H1 (cell line): ENCODE data around the gene ANKS1B. TPM values are rescaled to one million over a fixed set of nuclear protein-coding genes. Genes with fewer than 3 reads are reported as not detected.

Experiments
- CTCF ChIA-PET: fragments of 300-600 bp; sonication (Branson Sonifier 250); formaldehyde crosslinking; loops from one replicate; lab custom pipeline; 2021; ENCODE audit not compliant: partially characterized antibody; lab: Charles Lee
- POLR2A ChIA-PET: fragments of 300-600 bp; sonication (Branson Sonifier 250); formaldehyde crosslinking; loops from one replicate; lab custom pipeline; 2021; ENCODE audit warnings: inconsistent platforms; ENCODE audit not compliant: partially characterized antibody; lab: Charles Lee
- DNase-seq, 2 experiments: peaks; one replicate each; pipeline versions ENCODE4 v3.0.0 to v3.0.0-alpha.2; 2010 to 2022; ENCODE audit warnings: low spot score in 2 of 2, low read depth in 1 of 2, mixed read lengths in 1 of 2
- FAIRE-seq: peaks from 2 replicates; lab custom pipeline; 2011; peaks lifted over from hg19 to GRCh38; lab: Jason Lieb, UNC
- H2AFZ ChIP-seq: 2 replicates; pipeline ENCODE4 v1.8.1; 2012; ENCODE audit warnings: low read length, inconsistent platforms
- H2AK5ac ChIP-seq: 2 replicates; pipeline ENCODE4 v1.6.1; 2013; ENCODE audit warnings: low read depth, low read length
- H2BK120ac ChIP-seq: replicated peaks from 2 replicates; pipeline ENCODE3; 2013; ENCODE audit warnings: low read depth, low read length, inconsistent platforms
- H2BK12ac ChIP-seq: 2 replicates; pipeline ENCODE4 v1.6.1; 2013; ENCODE audit warnings: low read depth, low read length
- H2BK15ac ChIP-seq: 2 replicates; pipeline ENCODE4 v1.6.1; 2013; ENCODE audit warnings: low read length
- H2BK20ac ChIP-seq: 2 replicates; pipeline ENCODE4 v1.6.1; 2013; ENCODE audit warnings: low read length
- H2BK5ac ChIP-seq: 2 replicates; pipeline ENCODE4 v1.6.1; 2013; ENCODE audit warnings: low read depth, low read length
- H3K14ac ChIP-seq: 2 replicates; pipeline ENCODE4 v1.6.1; 2013; ENCODE audit warnings: inconsistent platforms; ENCODE audit not compliant: insufficient read length
- H3K18ac ChIP-seq: 2 replicates; pipeline ENCODE4 v1.6.1; 2013; ENCODE audit warnings: low read length; ENCODE audit errors: extremely low read depth
- H3K23ac ChIP-seq: 2 replicates; pipeline ENCODE4 v1.6.1; 2013; ENCODE audit warnings: inconsistent platforms; ENCODE audit not compliant: insufficient read length
- H3K23me2 ChIP-seq: 2 replicates; pipeline ENCODE4 v1.6.1; 2013; ENCODE audit warnings: low read depth, low read length
- H3K27ac ChIP-seq: 2 replicates; pipeline ENCODE4 v1.6.1; 2011; ENCODE audit warnings: low read depth, low read length, inconsistent platforms
- H3K27me3 ChIP-seq, 4 experiments: replicated peaks in 1 of 4; 1 replicate in 1 of 4; 2 replicates in 3 of 4; pipeline versions ENCODE4 v1.6.1 to v1.8.1; 2011 to 2013; ENCODE audit warnings: low read length in 3 of 4, mild to moderate bottlenecking in 3 of 4, inconsistent platforms in 2 of 4, mixed read lengths in 2 of 4, moderate library complexity in 1 of 4; ENCODE audit not compliant: control insufficient read depth in 3 of 4, insufficient read depth in 3 of 4; ENCODE audit errors: extremely low read depth in 1 of 4
- H3K36me3 ChIP-seq, 4 experiments: 2 replicates each; pipeline versions ENCODE4 v1.6.1 to v1.8.1; 2011 to 2013; ENCODE audit warnings: mild to moderate bottlenecking in 4 of 4, low read length in 3 of 4, moderate library complexity in 2 of 4, control low read depth in 1 of 4, inconsistent platforms in 1 of 4; ENCODE audit not compliant: insufficient read depth in 4 of 4, control insufficient read depth in 2 of 4
- H3K4ac ChIP-seq: replicated peaks from 2 replicates; pipeline ENCODE3; 2013; ENCODE audit warnings: low read length, low read depth, mixed read lengths, inconsistent platforms; ENCODE audit not compliant: insufficient read length
- H3K4me1 ChIP-seq, 4 experiments: replicated peaks in 1 of 4; 1 replicate in 1 of 4; 2 replicates in 3 of 4; pipeline versions ENCODE4 v1.6.1 to v1.8.1; 2011 to 2013; ENCODE audit warnings: low read length in 3 of 4, inconsistent platforms in 2 of 4, mixed read lengths in 1 of 4; ENCODE audit not compliant: insufficient read depth in 4 of 4, control insufficient read depth in 3 of 4
- H3K4me2 ChIP-seq, 2 experiments: 2 replicates each; pipeline versions ENCODE4 v1.6.1 to v1.8.1; 2011 to 2013; ENCODE audit warnings: low read depth in 2 of 2, low read length in 2 of 2, control low read depth in 1 of 2, inconsistent platforms in 1 of 2, mild to moderate bottlenecking in 1 of 2; ENCODE audit not compliant: insufficient read depth in 1 of 2
- H3K4me3 ChIP-seq, 4 experiments: fragments of 200-600, 300-600 bp in 1 of 4; sonication (generic), shearing (Covaris generic), sonication (Bioruptor Twin) in 1 of 4; 2 replicates each; pipeline versions ENCODE4 v1.5.1 to v1.8.1; 2011 to 2016; ENCODE audit warnings: low read length in 4 of 4, low read depth in 3 of 4, control low read depth in 2 of 4, inconsistent platforms in 2 of 4, mild to moderate bottlenecking in 2 of 4, mixed read lengths in 1 of 4, moderate library complexity in 1 of 4; ENCODE audit not compliant: insufficient read depth in 2 of 4; ENCODE audit errors: extremely low read depth in 1 of 4
- H3K56ac ChIP-seq: replicated peaks from 2 replicates; pipeline ENCODE3; 2013; ENCODE audit warnings: low read depth, mild to moderate bottlenecking, mixed read lengths, low read length, inconsistent platforms; ENCODE audit not compliant: insufficient read length
- H3K79me1 ChIP-seq: 2 replicates; pipeline ENCODE4 v1.6.1; 2013; ENCODE audit warnings: low read depth, low read length, control low read depth
- H3K79me2 ChIP-seq, 2 experiments: 2 replicates each; pipeline versions ENCODE4 v1.6.1 to v1.8.1; 2012 to 2013; ENCODE audit warnings: low read length in 2 of 2, mild to moderate bottlenecking in 2 of 2, inconsistent platforms in 1 of 2; ENCODE audit not compliant: insufficient read depth in 2 of 2, control insufficient read depth in 1 of 2
- H3K9ac ChIP-seq, 4 experiments: replicated peaks in 1 of 4; 1 replicate in 1 of 4; 2 replicates in 3 of 4; pipeline versions ENCODE4 v1.6.1 to v1.8.1; 2011 to 2013; ENCODE audit warnings: low read depth in 3 of 4, low read length in 3 of 4, control low read depth in 2 of 4, mild to moderate bottlenecking in 2 of 4, moderate library complexity in 2 of 4, inconsistent platforms in 1 of 4; ENCODE audit errors: extremely low read depth in 1 of 4
- H3K9me3 ChIP-seq, 2 experiments: 2 replicates each; pipeline versions ENCODE4 v1.6.1 to v1.8.1; 2012 to 2013; ENCODE audit warnings: mild to moderate bottlenecking in 2 of 2, moderate library complexity in 2 of 2, control low read depth in 1 of 2, inconsistent platforms in 1 of 2, low read depth in 1 of 2, low read length in 1 of 2, mixed read lengths in 1 of 2; ENCODE audit not compliant: insufficient read depth in 2 of 2
- H4K20me1 ChIP-seq, 2 experiments: replicated peaks in 1 of 2; 2 replicates each; pipeline versions ENCODE3 to v1.8.1; 2011 to 2013; ENCODE audit warnings: inconsistent platforms in 2 of 2, low read length in 2 of 2, mild to moderate bottlenecking in 1 of 2; ENCODE audit not compliant: insufficient read depth in 2 of 2, control insufficient read depth in 1 of 2
- H4K5ac ChIP-seq: 2 replicates; pipeline ENCODE4 v1.6.1; 2013; ENCODE audit warnings: low read length, low read depth, mixed read lengths, inconsistent platforms; ENCODE audit not compliant: insufficient read length
- H4K8ac ChIP-seq: 2 replicates; pipeline ENCODE4 v1.8.0; 2013; ENCODE audit warnings: mild to moderate bottlenecking, moderate library complexity, low read length, inconsistent platforms; ENCODE audit not compliant: insufficient read depth; ENCODE audit errors: extremely low read depth
- H4K91ac ChIP-seq: replicated peaks from 2 replicates; pipeline ENCODE3; 2013; ENCODE audit warnings: low read length, mixed read lengths, inconsistent platforms; ENCODE audit not compliant: insufficient read length
- ATF2 ChIP-seq: IDR thresholded peaks from 2 replicates; pipeline ENCODE4 v1.6.1; 2012; ENCODE audit warnings: low read length, inconsistent platforms
- CEBPB ChIP-seq: IDR thresholded peaks from 2 replicates; pipeline ENCODE4 v1.6.1; 2012; ENCODE audit warnings: low read depth, low read length
- FOSL1 ChIP-seq: IDR thresholded peaks from 2 replicates; pipeline ENCODE4 v1.6.1; 2011; ENCODE audit warnings: mild to moderate bottlenecking, low read depth, low read length, moderate library complexity; ENCODE audit not compliant: insufficient read depth
- JUND ChIP-seq: IDR thresholded peaks from 2 replicates; pipeline ENCODE4 v1.6.1; 2011; ENCODE audit warnings: mild to moderate bottlenecking, improper control_type of control experiment, low read length
- MAFK ChIP-seq: IDR thresholded peaks from 2 replicates; pipeline ENCODE4 v1.6.1; 2012; ENCODE audit warnings: low read depth, mild to moderate bottlenecking, improper control_type of control experiment, low read length
- PHF8 ChIP-seq: fragments of 200-600 bp; sonication (generic); conservative IDR thresholded peaks from 2 replicates; pipeline ENCODE4 v1.7.1; 2012; ENCODE audit warnings: low read depth, mild to moderate bottlenecking, inconsistent platforms, low read length, moderate library complexity
- RBBP5 ChIP-seq: IDR thresholded peaks from 2 replicates; pipeline ENCODE4 v1.7.1; 2012; ENCODE audit warnings: low read depth, mild to moderate bottlenecking, inconsistent platforms, low read length, moderate library complexity, borderline replicate concordance
- RFX5 ChIP-seq: IDR thresholded peaks from 2 replicates; pipeline ENCODE4 v1.6.1; 2011; ENCODE audit warnings: low read depth, low read length, improper control_type of control experiment, borderline replicate concordance
- SP1 ChIP-seq: IDR thresholded peaks from 2 replicates; pipeline ENCODE4 v1.6.1; 2011; ENCODE audit warnings: low read depth, low read length
- SUZ12 ChIP-seq: fragments of 200-600 bp; sonication (generic); IDR thresholded peaks from 2 replicates; pipeline ENCODE4 v1.6.1; 2012; ENCODE audit warnings: mild to moderate bottlenecking, inconsistent platforms, low read length, moderate library complexity, mixed read lengths
- TBP ChIP-seq: IDR thresholded peaks from 2 replicates; pipeline ENCODE4 v1.6.1; 2011; ENCODE audit warnings: low read depth, low read length, improper control_type of control experiment
- WGBS, 2 experiments: shearing (Covaris generic) in 1 of 2; methylation state at CpG; one replicate each; pipeline versions ENCODE4 v1.1.6 to v1.1.7; 2013 to 2015; ENCODE audit warnings: low lambda C conversion rate in 2 of 2, mixed read lengths in 2 of 2, inconsistent platforms in 1 of 2, low coverage in 1 of 2, missing lambda C conversion rate in 1 of 2; ENCODE audit not compliant: insufficient replicate concordance in 2 of 2, insufficient coverage in 1 of 2, insufficient read length in 1 of 2; ENCODE audit errors: extremely low coverage in 1 of 2, missing lambda C conversion rate in 1 of 2; 5-methylcytosine and 5-hydroxymethylcytosine counted together
- polyA plus RNA-seq, 7 experiments: library from polyadenylated mRNA; depleted of rRNA in 3 of 7; stranded (reverse) in 5 of 7; unstranded in 2 of 7; fragments of >200 nt in 5 of 7; fragments of 200-250 nt in 2 of 7; gene quantifications; 1 replicate in 5 of 7; 2 replicates in 1 of 7; 4 replicates in 1 of 7; pipeline versions ENCODE4 v1.2.1 to v1.2.3, GENCODE V29; 2011 to 2013; ENCODE audit warnings: missing spikeins in 2 of 7, mixed read lengths in 2 of 7
- total RNA-seq: library from RNA; stranded (reverse); fragmentation: NEBNext Ultra II Directional; extraction: Animal tissue kit (Norgen Biotek cat#: 25700); gene quantifications from 2 replicates; pipeline ENCODE4 v1.2.1, GENCODE V29; 2021

ANKS1B gene
- total and polyA plus RNA-seq, 2 of the 8 experiments (the other 6 are each of a cell fraction or from before 2014, with no cell fraction given): 2.7 to 6.1 TPM

GRCh38 chr12:98748463-98748862 is 1236.3 kb downstream of the ANKS1B start:
- H3K4ac ChIP-seq: no peak overlapping the region
- no peak overlapping the region for H2BK5ac ChIP-seq
- H3K18ac ChIP-seq: no peak overlapping the region
- no peaks in the 10 kb centered on the region for H3K79me2 ChIP-seq
- no peak overlapping the region for H2AK5ac ChIP-seq
- H3K9me3 ChIP-seq: no peaks in the 10 kb centered on the region
- 93% methylated on average over 3 of the region's 3 CpGs; no CpG with 5 or more reads in 1 of the 2 experiments for WGBS, 2 experiments
- no peak overlapping the region for H2AFZ ChIP-seq
- no peak overlapping the region for H2BK12ac ChIP-seq
- ChIA-PET CTCF (interaction anchor here (0.7 to 2.1 kb wide), 4 partner anchors 9 to 250 kb away, joined by 3 to 6 read pairs (median 3); no protein-coding TSS in a partner anchor), POLR2A (no interaction called here)
- DNase-seq (no peak), FAIRE-seq (no peak)
- no peak overlapping the region for H3K27ac ChIP-seq
- H3K23me2 ChIP-seq: no peaks in the 10 kb centered on the region
- no peak overlapping the region for H2BK20ac ChIP-seq
- H3K23ac ChIP-seq: no peak overlapping the region
- no peak overlapping the region for H3K4me3 ChIP-seq
- H3K27me3 ChIP-seq: peaks cover 0 to 12% (median 7%) of the 10 kb centered on the region in 4 experiments; a peak in 5 of 7 replicates
- no peaks in the 10 kb centered on the region for H3K36me3 ChIP-seq
- no peaks in the 10 kb centered on the region; the same call in 1 of the 2 replicates for H3K79me1 ChIP-seq
- no peak overlapping the region for H4K5ac ChIP-seq
- no peak overlapping the region for H3K4me2 ChIP-seq
- H4K91ac ChIP-seq: no peak overlapping the region
- no peaks in the 10 kb centered on the region; a peak in 2 of 7 replicates for H3K4me1 ChIP-seq
- no peak overlapping the region for H2BK120ac ChIP-seq
- no peak overlapping the region for H3K56ac ChIP-seq
- H2BK15ac ChIP-seq: no peak overlapping the region
- H4K8ac ChIP-seq: no peak overlapping the region
- no peaks in the 10 kb centered on the region for H4K20me1 ChIP-seq
- H3K14ac ChIP-seq: no peak overlapping the region
- TF ChIP-seq CEBPB (no peak), RFX5 (no peak), TBP (no peak), SP1 (no peak), MAFK (no peak), FOSL1 (no peak), PHF8 (no peak), RBBP5 (no peak), SUZ12 (no peak), JUND (no peak), ATF2 (no peak)
- TF ChIP-seq, all 59 proteins: peak for 0
- H3K9ac ChIP-seq: no peak overlapping the region
